ENCODE results near the gene CYP27B1.

CYP27B1 gene

GRCh38 chr12:57735198-57735855 is 31.6 kb downstream of the CYP27B1 start:
- no peak for DNase-seq (ENCODE audit: low read depth)

- no peak for DNase-seq (ENCODE audit: low read depth)
These were observed 32.3 kb downstream of the CYP27B1 start for GRCh38 chr12:57734591-57734990.

GRCh38 chr12:57733928-57734327 is 33.0 kb downstream of the CYP27B1 start:
- no peak for DNase-seq (ENCODE audit: low read depth)

- no peak for DNase-seq (ENCODE audit: low read depth)
These were observed 33.9 kb downstream of the CYP27B1 start for GRCh38 chr12:57732726-57733593.

GRCh38 chr12:57732270-57732669 is 34.6 kb downstream of the CYP27B1 start:
- DNase-seq (ENCODE audit: low read depth) = no peak

GRCh38 chr12:57731411-57732080 is 35.3 kb downstream of the CYP27B1 start:
- no peak for DNase-seq (ENCODE audit: low read depth)

GRCh38 chr12:57730336-57731067 is 36.4 kb downstream of the CYP27B1 start:
- no peak for DNase-seq (ENCODE audit: low read depth)

GRCh38 chr12:57729321-57729844 is 37.5 kb downstream of the CYP27B1 start:
- DNase-seq (ENCODE audit: low read depth) = no peak

GRCh38 chr12:57727758-57728395 is 39.0 kb downstream of the CYP27B1 start:
- no peak for DNase-seq (ENCODE audit: low read depth)

- DNase-seq (ENCODE audit: low read depth) = no peak
These were observed 39.8 kb downstream of the CYP27B1 start for GRCh38 chr12:57726884-57727757.

- DNase-seq (ENCODE audit: low read depth) = no peak
These were observed 40.6 kb downstream of the CYP27B1 start for GRCh38 chr12:57726151-57726883.

GRCh38 chr12:57725851-57726150 is 41.1 kb downstream of the CYP27B1 start:
- DNase-seq (ENCODE audit: low read depth) = no peak

- no peak for DNase-seq (ENCODE audit: low read depth)
These were observed 41.7 kb downstream of the CYP27B1 start for GRCh38 chr12:57724936-57725740.

GRCh38 chr12:57724003-57724935 is 42.6 kb downstream of the CYP27B1 start:
- DNase-seq (ENCODE audit: low read depth) = no peak

- no peak for DNase-seq (ENCODE audit: low read depth)
These were observed 43.3 kb downstream of the CYP27B1 start for GRCh38 chr12:57723630-57723962.

GRCh38 chr12:57722716-57723629 is 43.9 kb downstream of the CYP27B1 start:
- DNase-seq (ENCODE audit: low read depth) = no peak
